ENCODE measurements around the gene DMAC1.

GRCh38 chr9:7834531-7834930 is 35.0 kb upstream of the DMAC1 start:
- no peak for TF ChIP-seq TARDBP (IDR thresholded peaks at IDR 0.05)
- TF ChIP-seq ARNT (IDR thresholded peaks at IDR 0.05), result no peak
- TF ChIP-seq SP1 (IDR thresholded peaks at IDR 0.05), result no peak
- TF ChIP-seq ELF4 (IDR thresholded peaks at IDR 0.05), result no peak
- no peak for TF ChIP-seq PKNOX1 (IDR thresholded peaks at IDR 0.05)
- no peak for TF ChIP-seq FOXM1 (IDR thresholded peaks at IDR 0.05; ENCODE audit: borderline replicate concordance)
- TF ChIP-seq SUZ12 (IDR thresholded peaks at IDR 0.05), result no peak
- TF ChIP-seq BHLHE40 (IDR thresholded peaks at IDR 0.05; ENCODE audit: borderline replicate concordance), result no peak
- no peak for TF ChIP-seq LEF1 (IDR thresholded peaks at IDR 0.05; ENCODE audit: borderline replicate concordance)
- TF ChIP-seq ZNF384 (IDR thresholded peaks at IDR 0.05), result no peak
- no peak for TF ChIP-seq FOXK2 (IDR thresholded peaks at IDR 0.05)
- no peak for TF ChIP-seq FOXA1 (IDR thresholded peaks at IDR 0.05)
- no peak for TF ChIP-seq CTBP1 (IDR thresholded peaks at IDR 0.05; ENCODE audit: borderline replicate concordance)
